GM19023 (cell line): ENCODE results near the gene TLE2.
"Not testable (repeated sequence)": the region's sequence is repeated elsewhere in the genome, so short reads cannot be mapped to it uniquely, and the experiment has no call there.

Experiments used
- ATAC-seq: cut with Tn5 transposase; IDR thresholded peaks from one replicate; pipeline ENCODE4 v1.9.1; 2021; ENCODE audit warnings: mild to moderate bottlenecking, moderate library complexity; ENCODE audit not compliant: unreplicated experiment

Gene TLE2

GRCh38 chr19:3038214-3038613, 9.1 kb upstream of the TLE2 start:
- no peak for ATAC-seq

- not testable (repeated sequence) for ATAC-seq
Measured at GRCh38 chr19:3036977-3037544, 8.0 kb upstream of the TLE2 start.

GRCh38 chr19:3036119-3036976, 7.3 kb upstream of the TLE2 start:
- peak; percentile 48 for ATAC-seq

GRCh38 chr19:3035542-3036118, 6.5 kb upstream of the TLE2 start:
- ATAC-seq, result peak; percentile 90

- no peak for ATAC-seq
Measured at GRCh38 chr19:3034656-3035541, 5.8 kb upstream of the TLE2 start.

GRCh38 chr19:3034406-3034655, 5.3 kb upstream of the TLE2 start:
- no peak for ATAC-seq

GRCh38 chr19:3033595-3034405, 4.7 kb upstream of the TLE2 start:
- ATAC-seq, result no peak

GRCh38 chr19:3031607-3031867, 2.5 kb upstream of the TLE2 start:
- ATAC-seq, result no peak

GRCh38 chr19:3028305-3029064, 595 bp downstream of the TLE2 start:
- ATAC-seq, result no peak

GRCh38 chr19:3027981-3028304, 1.1 kb downstream of the TLE2 start:
- ATAC-seq, result no peak

- ATAC-seq, result no peak
Measured at GRCh38 chr19:3027292-3027691, 1.8 kb downstream of the TLE2 start.

GRCh38 chr19:3026768-3027167, 2.3 kb downstream of the TLE2 start:
- ATAC-seq, result no peak

- ATAC-seq, result no peak
Measured at GRCh38 chr19:3025549-3025886, 3.6 kb downstream of the TLE2 start.

- ATAC-seq, result no peak
Measured at GRCh38 chr19:3024870-3025548, 4.1 kb downstream of the TLE2 start.

- no peak for ATAC-seq
Measured at GRCh38 chr19:3024509-3024869, 4.6 kb downstream of the TLE2 start.

- ATAC-seq, result no peak
Measured at GRCh38 chr19:3020321-3020960, 8.6 kb downstream of the TLE2 start.

GRCh38 chr19:3019211-3019854, 9.7 kb downstream of the TLE2 start:
- ATAC-seq, result no peak

GRCh38 chr19:3017923-3018322, 11.2 kb downstream of the TLE2 start:
- no peak for ATAC-seq
